ENCODE measurements around the gene ARHGAP28. TPM values are rescaled to one million over a fixed set of nuclear protein-coding genes. Genes with fewer than 3 reads are reported as not detected.

ARHGAP28 gene
- total RNA-seq, 2 donors from 2014 or later = 3.0 TPM

DNA sequence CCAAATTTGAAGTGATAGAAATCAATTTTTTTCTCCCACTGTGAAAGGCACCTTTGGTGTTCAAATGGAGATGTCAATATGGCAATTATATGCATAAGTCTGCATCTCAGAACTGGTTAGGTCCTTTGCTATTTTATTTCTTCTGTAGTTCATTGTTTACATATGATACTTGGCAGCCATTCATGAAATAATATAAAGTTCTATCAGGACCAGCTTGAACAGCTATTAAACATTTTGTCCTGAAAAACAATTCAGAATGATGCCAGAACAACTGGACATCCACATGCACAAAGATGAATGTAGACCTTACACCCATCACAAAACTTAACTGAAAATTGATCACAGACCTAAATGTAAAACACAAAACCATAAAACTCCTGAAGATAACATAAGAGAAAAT, 41.8 kb upstream of the ARHGAP28 start:
- Histone ChIP-seq H3K9me3 (no peaks in the 10 kb centered on the region), H3K27me3 (no peaks in the 10 kb centered on the region), H3K36me3 (no peaks in the 10 kb centered on the region), H3K27ac (no peak overlapping the region), H3K4me3 (no peak overlapping the region), H3K4me1 (no peaks in the 10 kb centered on the region)
- no peak for DNase-seq (ENCODE audit: low spot score)
- TF ChIP-seq, protein P1, sequence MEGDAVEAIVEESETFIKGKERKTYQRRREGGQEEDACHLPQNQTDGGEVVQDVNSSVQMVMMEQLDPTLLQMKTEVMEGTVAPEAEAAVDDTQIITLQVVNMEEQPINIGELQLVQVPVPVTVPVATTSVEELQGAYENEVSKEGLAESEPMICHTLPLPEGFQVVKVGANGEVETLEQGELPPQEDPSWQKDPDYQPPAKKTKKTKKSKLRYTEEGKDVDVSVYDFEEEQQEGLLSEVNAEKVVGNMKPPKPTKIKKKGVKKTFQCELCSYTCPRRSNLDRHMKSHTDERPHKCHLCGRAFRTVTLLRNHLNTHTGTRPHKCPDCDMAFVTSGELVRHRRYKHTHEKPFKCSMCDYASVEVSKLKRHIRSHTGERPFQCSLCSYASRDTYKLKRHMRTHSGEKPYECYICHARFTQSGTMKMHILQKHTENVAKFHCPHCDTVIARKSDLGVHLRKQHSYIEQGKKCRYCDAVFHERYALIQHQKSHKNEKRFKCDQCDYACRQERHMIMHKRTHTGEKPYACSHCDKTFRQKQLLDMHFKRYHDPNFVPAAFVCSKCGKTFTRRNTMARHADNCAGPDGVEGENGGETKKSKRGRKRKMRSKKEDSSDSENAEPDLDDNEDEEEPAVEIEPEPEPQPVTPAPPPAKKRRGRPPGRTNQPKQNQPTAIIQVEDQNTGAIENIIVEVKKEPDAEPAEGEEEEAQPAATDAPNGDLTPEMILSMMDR (IDR thresholded peaks at IDR 0.05) = no peak

DNA sequence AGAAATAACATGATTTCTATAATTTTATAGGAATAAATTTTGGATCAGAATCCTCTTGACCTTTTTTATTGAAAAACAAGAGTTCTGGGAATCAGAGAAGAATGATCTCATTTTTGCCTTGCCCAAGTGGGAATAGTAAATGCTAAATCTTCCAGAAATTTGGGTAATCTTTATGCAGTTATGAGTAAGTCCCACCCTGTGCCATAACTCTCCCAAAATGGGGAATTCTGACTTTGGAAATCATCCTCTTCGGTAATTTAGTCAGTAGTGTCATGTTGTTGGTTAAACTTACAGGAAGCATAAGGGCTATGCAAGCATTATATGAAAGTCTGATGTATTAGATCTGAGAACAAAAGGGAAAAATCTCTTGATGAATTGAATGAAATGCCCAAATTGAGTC, 20.6 kb upstream of the ARHGAP28 start:
- H3K4me1 ChIP-seq = peaks cover 0 to 2% of the 10 kb centered on the region in 2 donors
- no peaks in the 10 kb centered on the region for H3K36me3 ChIP-seq
- H3K27me3 ChIP-seq = no peaks in the 10 kb centered on the region
- no peak overlapping the region for H3K4me3 ChIP-seq
- no peak overlapping the region for H3K27ac ChIP-seq
- TF ChIP-seq, protein P1 (IDR thresholded peaks at IDR 0.05) = no peak
- H3K9me3 ChIP-seq = no peaks in the 10 kb centered on the region
- no peak for DNase-seq (ENCODE audit: low spot score)

DNA sequence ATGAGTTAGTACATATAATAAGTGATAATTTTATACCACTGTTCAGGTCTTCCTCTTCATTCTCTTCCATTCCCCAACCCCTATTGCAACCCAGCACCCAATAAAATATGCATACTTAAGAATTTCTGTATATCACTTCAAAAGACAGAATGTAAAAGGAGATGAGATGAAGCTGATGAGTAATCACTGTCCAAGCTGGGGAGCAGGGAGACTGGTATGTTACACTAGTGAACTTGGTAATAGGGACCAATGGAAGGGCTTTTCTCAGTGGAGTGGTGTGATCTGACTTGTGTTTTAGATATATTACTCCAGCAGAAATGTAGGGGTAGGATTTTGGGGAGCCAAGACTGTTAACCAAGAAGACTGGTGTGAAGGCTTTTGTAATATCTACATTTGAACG, 18.0 kb upstream of the ARHGAP28 start:
- TF ChIP-seq, protein P1 (IDR thresholded peaks at IDR 0.05) = no peak
- DNase-seq (ENCODE audit: low spot score) = no peak
- H3K36me3 ChIP-seq = no peaks in the 10 kb centered on the region
- no peaks in the 10 kb centered on the region for H3K27me3 ChIP-seq
- no peak overlapping the region for H3K4me3 ChIP-seq
- no peaks in the 10 kb centered on the region for H3K9me3 ChIP-seq
- peaks cover 0 to 6% of the 10 kb centered on the region in 2 donors for H3K4me1 ChIP-seq
- H3K27ac ChIP-seq = no peak overlapping the region

DNA sequence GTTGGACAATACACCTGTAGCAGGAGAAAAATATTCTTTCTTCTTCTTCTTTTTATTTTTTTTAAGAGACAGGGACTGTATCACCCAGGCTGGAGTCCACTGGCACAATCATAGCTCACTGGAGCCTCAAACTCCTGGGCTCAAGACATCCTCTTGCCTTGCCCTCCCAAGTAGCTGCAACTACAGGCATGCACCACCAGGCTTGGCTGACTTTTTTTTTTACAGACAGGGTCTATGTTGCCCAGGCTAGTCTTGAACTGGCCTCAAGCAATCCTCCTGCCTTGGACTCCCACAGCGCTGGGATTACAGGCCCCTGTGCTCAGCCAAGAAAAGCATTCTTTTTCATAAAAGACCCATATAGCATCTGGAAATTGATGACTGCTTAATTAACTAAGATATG, 17.1 kb upstream of the ARHGAP28 start:
- H3K4me1 ChIP-seq = peaks cover 0 to 6% of the 10 kb centered on the region in 2 donors
- H3K36me3 ChIP-seq = no peaks in the 10 kb centered on the region
- H3K9me3 ChIP-seq = no peaks in the 10 kb centered on the region
- H3K27me3 ChIP-seq = no peaks in the 10 kb centered on the region
- DNase-seq (ENCODE audit: low spot score) = no peak
- TF ChIP-seq, protein P1 (IDR thresholded peaks at IDR 0.05) = no peak
- H3K27ac ChIP-seq = no peak overlapping the region
- H3K4me3 ChIP-seq = no peak overlapping the region

DNA sequence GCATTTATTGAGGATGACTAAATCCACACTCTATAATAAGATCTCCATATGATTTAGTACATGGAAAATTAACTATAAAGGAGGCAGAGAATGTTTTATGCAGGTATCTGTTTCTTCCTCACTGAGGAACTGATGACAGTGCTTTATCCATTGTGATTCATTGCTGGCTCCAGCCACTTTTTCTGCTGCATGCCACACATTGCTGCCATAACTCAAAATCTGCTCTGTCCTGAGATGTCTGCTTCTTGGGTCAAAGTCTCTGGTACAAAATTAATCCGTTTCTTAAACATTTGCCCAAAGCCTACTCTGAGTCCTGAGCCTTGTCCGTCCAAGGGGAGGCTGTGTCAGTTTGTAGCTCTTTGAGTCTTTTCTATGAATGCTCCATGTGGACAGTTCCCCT, 15.5 kb upstream of the ARHGAP28 start:
- TF ChIP-seq, protein P1 (IDR thresholded peaks at IDR 0.05) = no peak
- Histone ChIP-seq H3K4me1 (peaks cover 0 to 6% of the 10 kb centered on the region in 2 donors), H3K4me3 (no peak overlapping the region)

DNA sequence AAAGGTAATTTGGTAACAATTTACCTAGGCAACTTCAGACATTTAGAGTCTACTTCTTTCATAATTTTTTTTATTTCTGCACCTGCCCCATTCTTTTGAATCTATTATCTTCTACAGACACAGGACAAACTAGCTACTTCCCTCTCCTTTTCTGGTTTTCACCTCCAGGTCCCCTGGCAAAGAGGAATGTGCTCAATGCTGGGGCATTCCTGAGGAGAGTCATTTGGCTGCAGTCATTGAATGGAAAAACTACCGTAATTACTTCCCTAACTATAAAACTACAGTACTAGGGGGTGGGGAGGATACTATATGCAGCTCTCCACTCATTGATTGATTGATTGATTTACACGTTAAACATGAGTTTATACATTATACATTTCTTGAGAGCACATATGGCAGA, 11.2 kb upstream of the ARHGAP28 start:
- Histone ChIP-seq H3K9me3 (no peaks in the 10 kb centered on the region), H3K27ac (no peak overlapping the region), H3K4me3 (no peak overlapping the region), H3K27me3 (no peaks in the 10 kb centered on the region), H3K4me1 (peaks cover 0 to 6% of the 10 kb centered on the region in 2 donors), H3K36me3 (no peaks in the 10 kb centered on the region)
- no peak for DNase-seq (ENCODE audit: low spot score)
- TF ChIP-seq, protein P1 (IDR thresholded peaks at IDR 0.05) = no peak

More for the DNA sequence above, 15.5 kb upstream of the ARHGAP28 start:
- Histone ChIP-seq H3K27me3 (no peaks in the 10 kb centered on the region), H3K27ac (peak overlapping the region in 1 of 2 donors; percentile 1), H3K36me3 (no peaks in the 10 kb centered on the region), H3K9me3 (no peaks in the 10 kb centered on the region)
- DNase-seq (ENCODE audit: low spot score) = no peak
